Hindlimb muscle (tissue), 1 donor: Measurements from ENCODE around the gene TECPR1. TPM values are rescaled to one million over a fixed set of nuclear protein-coding genes. Genes with fewer than 3 reads are reported as not detected.

Source experiments
- DNase-seq: peaks from one replicate; pipeline ENCODE4 v3.0.0-alpha.2; 2013
- polyA plus RNA-seq: library from polyadenylated mRNA; unstranded; fragments of 120-200 nt; gene quantifications from one replicate; pipeline ENCODE4 v1.2.1, GENCODE V29; 2013; ENCODE audit not compliant: insufficient read length

Gene TECPR1
- polyA plus RNA-seq, 1 donor = 33.3 TPM

- peak; percentile 45 for DNase-seq
Measured at GRCh38 chr7:98284335-98285036, 32.5 kb upstream of the TECPR1 start.

DNA sequence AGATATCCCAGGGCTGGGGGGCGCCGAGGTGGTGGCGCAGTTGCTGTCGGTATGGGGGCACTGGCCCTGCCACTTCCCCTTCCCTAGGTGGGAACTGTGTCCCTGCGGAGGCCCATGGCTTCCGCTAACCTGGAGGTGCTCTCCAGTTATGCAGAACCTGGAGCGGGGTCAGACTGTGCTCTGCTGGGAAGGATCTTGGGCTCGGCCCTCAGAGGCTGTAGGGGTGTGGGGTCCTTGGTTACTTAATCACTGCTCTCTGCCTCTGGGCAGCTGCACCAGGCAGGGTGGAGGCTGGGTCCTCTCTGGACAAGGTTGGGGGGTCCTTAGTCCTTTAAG lies 31.8 kb upstream of the TECPR1 start:
- DNase-seq = no peak

DNA sequence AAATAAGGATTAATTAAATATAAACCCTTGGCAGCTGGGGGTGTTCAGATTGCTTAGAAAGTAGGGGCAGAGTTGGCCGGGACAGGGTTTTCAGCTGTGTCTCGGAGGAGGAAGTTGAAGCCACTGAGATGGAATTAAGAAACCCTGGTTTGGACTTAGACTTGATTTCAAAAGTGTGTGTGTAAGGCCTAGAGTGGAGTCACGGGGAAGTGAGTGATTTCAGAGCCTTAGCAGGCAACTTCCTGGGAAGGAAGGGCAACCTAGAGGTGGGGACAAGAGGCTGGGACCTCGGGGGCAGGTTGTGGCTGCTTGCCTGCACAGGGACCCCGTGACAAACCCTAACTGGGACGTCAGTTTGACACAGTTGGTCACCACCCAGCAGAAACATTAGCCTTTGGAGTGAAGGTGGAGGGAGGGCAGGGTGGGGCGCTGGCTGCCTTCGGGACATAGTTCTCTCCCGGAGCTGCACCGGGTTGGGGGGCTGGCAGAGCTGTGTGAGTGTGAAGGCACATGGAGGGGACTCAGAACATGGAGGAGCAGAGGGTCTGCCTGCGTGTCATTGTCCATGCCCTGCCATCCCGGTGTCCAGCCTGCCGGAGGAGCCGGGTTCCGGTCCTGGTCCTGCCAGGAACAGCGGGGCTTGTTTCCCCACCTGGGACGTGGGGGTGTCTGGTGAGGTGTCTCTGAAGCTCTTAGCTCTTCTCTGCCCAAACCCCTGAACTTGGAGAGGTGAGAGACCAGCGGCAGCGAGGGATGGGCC lies 31.3 kb upstream of the TECPR1 start:
- DNase-seq = no peak

DNA sequence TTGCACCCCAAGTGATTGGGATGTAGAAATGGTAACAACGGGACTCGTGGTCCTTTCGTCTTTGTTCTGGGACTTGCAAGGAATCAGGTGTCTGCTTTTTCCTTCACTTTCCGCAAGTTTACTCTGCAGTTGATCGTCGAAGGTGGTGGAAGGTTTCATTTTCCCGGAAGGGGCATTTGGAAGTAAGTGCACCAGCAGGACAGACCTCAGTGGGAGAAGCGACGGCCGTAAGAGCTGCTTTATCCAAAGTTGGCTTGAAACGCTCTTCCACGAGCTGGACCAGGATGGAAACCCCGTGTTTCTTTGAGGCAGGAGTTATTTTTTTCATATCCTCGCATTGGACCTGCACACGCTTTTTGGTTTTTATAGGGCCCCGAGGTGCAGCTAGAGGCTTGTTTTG lies 30.7 kb upstream of the TECPR1 start:
- no peak for DNase-seq

DNA sequence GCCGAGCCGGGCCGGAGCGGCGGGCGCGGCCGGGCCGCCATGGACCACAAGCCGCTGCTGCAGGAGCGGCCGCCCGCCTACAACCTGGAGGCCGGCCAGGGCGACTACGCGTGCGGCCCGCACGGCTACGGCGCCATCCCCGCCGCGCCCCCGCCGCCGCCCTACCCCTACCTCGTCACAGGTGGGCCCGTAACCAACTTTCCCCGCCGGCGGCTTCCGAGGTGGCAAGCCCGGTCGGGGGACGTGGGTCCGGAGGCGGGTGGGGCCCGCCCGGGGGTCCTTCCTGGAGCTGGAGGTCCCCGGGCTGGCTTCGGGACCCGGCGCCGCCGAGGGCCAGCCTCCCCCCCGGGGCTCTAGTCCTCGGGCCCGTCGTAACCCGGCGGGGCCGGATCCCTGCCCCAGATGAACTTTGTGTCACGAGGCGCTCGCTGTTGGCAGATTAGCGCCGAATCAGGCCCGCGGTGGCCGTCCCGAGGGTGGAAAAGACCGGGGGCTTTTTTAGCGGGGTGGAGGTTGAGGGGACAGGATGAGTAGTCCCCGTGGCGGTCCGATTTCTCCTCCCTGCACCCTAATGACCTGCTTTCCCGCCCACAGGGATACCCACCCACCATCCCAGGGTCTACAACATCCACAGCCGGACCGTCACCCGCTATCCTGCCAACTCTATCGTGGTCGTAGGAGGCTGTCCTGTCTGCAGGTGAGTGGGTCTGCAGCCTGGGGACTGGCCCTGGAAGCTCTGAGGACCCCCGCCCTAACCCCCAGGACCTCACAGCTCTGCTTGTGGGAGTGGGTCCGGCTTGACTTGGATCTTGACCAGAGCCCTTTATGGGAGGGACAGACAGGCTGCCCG lies 29.9 kb upstream of the TECPR1 start:
- no peak for DNase-seq

GRCh38 chr7:98280791-98281756 lies 29.0 kb upstream of the TECPR1 start, which contains the start of gene BRI3:
TSS of gene BRI3 (plus strand) at chr7:98281686. CDS start at chr7:98281796, 110 bp downstream.
- peak; percentile 86 for DNase-seq

- DNase-seq = no peak
Measured at GRCh38 chr7:98280296-98280695, 28.3 kb upstream of the TECPR1 start.

- DNase-seq = no peak
Measured at GRCh38 chr7:98278936-98279335, 26.9 kb upstream of the TECPR1 start.

DNA sequence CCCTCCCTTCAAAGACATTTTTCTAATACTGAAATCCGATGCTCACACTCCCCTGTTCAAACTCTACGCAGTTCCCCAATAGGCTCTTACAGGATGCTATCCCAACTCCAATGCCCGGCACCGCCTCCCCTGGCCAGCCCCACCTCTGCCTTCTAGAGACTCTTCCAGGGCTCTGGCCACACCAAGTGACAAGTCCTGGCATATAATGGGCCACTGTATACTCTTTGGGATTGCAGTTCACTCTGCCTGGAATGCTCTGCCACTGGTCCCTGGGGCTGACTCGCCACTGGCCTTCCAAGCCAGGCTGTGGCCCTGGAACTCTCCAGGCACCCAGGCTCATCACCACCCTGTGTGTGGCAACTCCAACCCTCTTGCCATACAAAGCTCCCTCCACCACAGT lies 26.4 kb upstream of the TECPR1 start:
- DNase-seq = no peak

GRCh38 chr7:98276241-98276761 lies 24.3 kb upstream of the TECPR1 start:
- DNase-seq = no peak

DNA sequence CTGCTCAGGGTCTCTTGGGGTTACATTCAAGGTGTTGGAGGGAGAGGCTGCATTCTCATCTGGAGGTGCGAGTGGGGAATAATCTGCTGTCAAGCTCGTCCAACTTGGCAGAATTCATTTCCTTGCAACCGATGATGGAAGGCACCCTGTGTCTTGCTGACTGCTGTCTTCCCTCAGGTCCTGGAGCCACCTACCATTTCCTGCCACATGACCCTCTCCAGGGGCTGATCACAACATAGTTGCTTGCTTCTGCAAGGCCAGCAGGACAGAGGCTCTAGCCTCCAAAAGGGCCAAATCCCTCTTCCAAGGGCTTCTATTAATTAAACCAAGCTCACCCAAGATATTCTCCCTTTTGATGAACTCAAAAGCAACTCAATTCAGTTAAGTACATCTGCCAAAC lies 15.3 kb upstream of the TECPR1 start:
- no peak for DNase-seq

DNA sequence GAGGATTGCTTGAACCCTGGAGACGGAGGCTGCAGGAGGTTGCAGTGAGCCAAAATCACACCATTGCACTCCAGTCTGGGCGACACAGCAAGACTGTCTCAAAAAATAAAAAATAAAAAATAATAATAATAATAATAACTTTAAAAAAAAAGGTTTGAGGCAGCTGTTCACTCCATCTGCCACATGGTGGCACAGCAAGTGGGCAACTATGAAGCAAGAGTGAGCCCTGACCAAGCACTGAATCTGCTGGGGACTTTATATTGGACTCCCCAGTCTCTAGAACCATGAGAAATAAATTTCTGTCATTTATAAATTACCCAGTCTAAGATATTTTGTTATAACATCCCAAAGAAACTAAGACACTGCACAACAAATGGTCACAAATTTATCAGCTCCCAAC lies 14.8 kb upstream of the TECPR1 start:
- DNase-seq = no peak

- no peak for DNase-seq
Measured at GRCh38 chr7:98265841-98266271, 13.8 kb upstream of the TECPR1 start.

- no peak for DNase-seq
Measured at GRCh38 chr7:98257701-98258100, 5.7 kb upstream of the TECPR1 start.

- no peak for DNase-seq
Measured at GRCh38 chr7:98256431-98256830, 4.4 kb upstream of the TECPR1 start.

DNA sequence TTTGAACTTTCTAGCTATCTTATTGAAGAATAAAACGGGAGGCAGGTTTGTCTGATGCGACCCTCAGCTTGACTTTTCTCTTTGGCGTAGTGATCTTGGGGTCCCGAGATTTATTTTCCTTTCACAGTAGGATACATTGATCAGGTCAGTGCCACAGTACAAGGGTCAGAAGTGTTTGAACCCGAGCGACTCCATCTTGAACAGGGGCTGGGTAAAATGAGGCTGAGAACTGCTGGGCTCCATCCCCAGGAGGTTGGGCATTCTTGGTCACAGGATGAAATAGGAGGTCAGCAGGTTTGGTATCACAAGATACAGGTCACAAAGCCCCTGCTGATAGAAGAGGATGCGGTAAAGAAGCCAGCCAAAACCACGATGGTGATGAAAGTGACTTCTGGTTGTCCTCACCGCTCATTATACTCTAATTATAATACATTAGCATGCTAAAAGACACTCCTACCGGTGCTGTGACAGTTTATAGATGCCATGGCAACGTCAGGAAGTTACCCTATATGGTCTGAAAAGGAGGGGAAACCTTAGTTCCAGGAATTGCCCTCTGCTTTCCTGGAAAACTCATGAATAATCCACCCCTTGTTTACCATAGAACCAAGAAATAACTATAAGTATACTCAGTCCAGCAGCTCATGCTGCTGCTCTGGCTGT lies 3.0 kb upstream of the TECPR1 start:
- no peak for DNase-seq

GRCh38 chr7:98254516-98254915 lies 2.5 kb upstream of the TECPR1 start:
- DNase-seq = no peak

DNA sequence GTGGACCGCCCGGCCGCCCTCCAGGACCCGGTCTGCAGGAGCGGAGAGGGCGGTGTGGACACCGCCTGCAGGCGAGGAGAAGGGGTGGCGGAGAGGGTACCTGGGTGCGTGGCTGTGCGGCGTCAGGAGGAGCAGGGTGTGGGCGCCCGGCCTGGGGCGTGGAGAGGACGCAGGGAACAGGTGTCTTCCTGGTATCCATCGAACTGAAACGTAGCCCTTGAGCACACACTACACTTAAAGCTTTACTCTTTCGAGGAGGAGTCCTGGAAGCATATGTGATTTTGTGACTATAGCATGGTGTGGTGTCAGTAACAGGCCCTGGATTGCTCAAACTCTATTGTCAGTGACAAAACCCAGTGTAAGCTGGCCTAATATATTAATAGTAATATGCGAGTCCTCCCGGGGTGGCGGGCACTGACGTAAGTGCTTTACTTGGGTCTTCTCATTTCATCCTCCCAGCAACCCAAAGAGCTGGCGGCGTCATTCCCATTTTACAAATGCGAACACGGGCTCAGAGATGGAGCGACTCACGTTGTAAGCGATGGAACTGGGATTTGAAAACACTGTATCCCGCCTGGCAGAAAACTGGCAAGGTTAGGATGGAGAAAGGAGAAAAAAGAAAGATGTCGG lies 508 bp upstream of the TECPR1 start:
- peak; percentile 19 for DNase-seq

DNA sequence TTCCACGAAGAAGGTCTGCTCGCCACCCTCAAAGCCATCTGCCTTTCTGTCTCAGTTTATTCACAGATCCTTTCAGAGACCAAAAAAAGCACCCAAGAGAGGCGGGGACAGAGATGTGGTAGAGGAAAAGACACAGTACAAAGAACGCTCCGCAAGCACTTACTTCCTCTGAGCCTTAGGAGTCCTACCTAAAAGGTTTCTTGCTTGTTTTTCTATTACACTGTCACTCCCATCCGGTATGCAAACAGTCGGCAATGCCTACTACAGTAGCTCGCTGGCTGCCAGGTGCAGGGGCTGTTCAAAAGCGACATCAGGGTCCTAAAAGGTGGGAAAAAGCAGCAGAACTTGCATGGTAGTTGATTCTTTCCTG lies 816 bp downstream of the TECPR1 start:
- no peak for DNase-seq

DNA sequence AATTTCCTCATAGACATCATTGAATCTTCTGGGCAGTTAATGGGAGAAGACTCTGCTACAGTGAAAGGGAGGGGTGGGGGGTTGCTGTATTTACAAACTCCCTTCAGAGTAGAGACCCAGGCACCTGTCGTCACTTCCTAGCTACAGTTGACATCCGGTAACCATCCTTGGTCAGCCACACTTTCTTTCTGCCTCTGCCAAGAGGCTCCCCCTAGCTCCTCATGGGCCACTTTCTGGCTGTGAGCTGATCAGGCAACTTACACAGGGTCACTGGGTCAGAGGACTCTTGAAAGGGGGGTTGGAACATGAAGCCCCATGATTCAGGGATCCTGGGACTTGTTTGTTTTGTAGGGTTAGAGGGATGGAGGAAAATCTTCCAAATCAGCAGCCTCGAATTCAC lies 1.2 kb downstream of the TECPR1 start:
- no peak for DNase-seq

- no peak for DNase-seq
Measured at GRCh38 chr7:98249106-98249505, 2.9 kb downstream of the TECPR1 start.
